Peyer's patch (tissue), 4 donors: ENCODE data around the gene PET100. TPM values are rescaled to one million over a fixed set of nuclear protein-coding genes. Genes with fewer than 3 reads are reported as not detected.

Source experiments
- DNase-seq, 3 donors: peaks; one replicate each; pipeline ENCODE4 v3.0.0-alpha.2; 2017 to 2019
- H3K27ac ChIP-seq, 4 donors: fragments of 200-600 bp; sonication (generic); one replicate each; pipeline ENCODE4 v1.5.1; 2016 to 2019
- H3K27me3 ChIP-seq, 2 donors: fragments of 200-600 bp; sonication (generic); one replicate each; pipeline ENCODE4 v1.5.1; 2019
- H3K36me3 ChIP-seq, 3 donors: fragments of 200-600 bp; sonication (generic); one replicate each; pipeline ENCODE4 v1.5.1; 2016 to 2019
- H3K4me1 ChIP-seq, 4 donors: fragments of 200-600 bp; sonication (generic); one replicate each; pipeline ENCODE4 v1.5.1; 2016 to 2019
- H3K4me3 ChIP-seq, 4 donors: fragments of 200-600 bp; sonication (generic); 1 replicate in 3 of 4; 2 replicates in 1 of 4; pipeline ENCODE4 v1.5.1; 2016 to 2019; ENCODE audit warnings: mild to moderate bottlenecking in 1 of 4
- H3K9me3 ChIP-seq, 4 donors: fragments of 200-600 bp; sonication (generic); one replicate each; pipeline ENCODE4 v1.5.1; 2016 to 2019; ENCODE audit warnings: mild to moderate bottlenecking in 1 of 4
- CTCF ChIP-seq, 6 experiments: fragments of 450-650 bp in 4 of 6; fragments of 200-600 bp in 2 of 6; sonication (generic) in 1 of 6; IDR thresholded peaks; one replicate each; pipeline ENCODE4 v1.5.1; 2017 to 2019; ENCODE audit warnings: antibody characterized with exemption in 6 of 6, mild to moderate bottlenecking in 3 of 6, moderate library complexity in 1 of 6
- POLR2A ChIP-seq, 2 donors: fragments of 450-650 bp; IDR thresholded peaks; one replicate each; pipeline ENCODE4 v1.5.1; 2017; ENCODE audit warnings: antibody characterized with exemption in 2 of 2, mild to moderate bottlenecking in 2 of 2, moderate library complexity in 2 of 2
- small RNA-seq, 2 donors: library from RNA; depleted of rRNA; stranded (forward); fragments of <200 nt; gene quantifications; one replicate each; pipeline ENCODE3, GENCODE V24; 2016
- total RNA-seq, 4 donors: library from RNA; depleted of rRNA; stranded (reverse); fragments of >200 nt; gene quantifications; one replicate each; pipeline ENCODE4 v1.1.0, GENCODE V29; 2016

PET100 gene
- total RNA-seq, 4 donors from 2014 or later: 12.6 to 102 (median 14.5) TPM

- H3K36me3 ChIP-seq: peaks cover 0 to 6% (median 0%) of the 10 kb centered on the region in 3 donors
- TF ChIP-seq POLR2A (IDR thresholded peaks at IDR 0.05) (no peak), CTCF (IDR thresholded peaks at IDR 0.05) (no peak)
- DNase-seq: no peak
- no peaks in the 10 kb centered on the region for H3K27me3 ChIP-seq
- no peak overlapping the region for H3K27ac ChIP-seq
- no peak overlapping the region for H3K4me3 ChIP-seq
- no peaks in the 10 kb centered on the region for H3K9me3 ChIP-seq
- H3K4me1 ChIP-seq: peaks cover 0 to 18% (median 2%) of the 10 kb centered on the region in 4 donors
These were observed 48.2 kb downstream of the PET100 start for GRCh38 chr19:7677669-7678311.

- Histone ChIP-seq H3K9me3 (no peaks in the 10 kb centered on the region), H3K4me3 (no peak overlapping the region), H3K36me3 (peaks cover 0 to 20% (median 0%) of the 10 kb centered on the region in 3 donors), H3K27me3 (no peaks in the 10 kb centered on the region), H3K27ac (no peak overlapping the region), H3K4me1 (peaks cover 0 to 18% (median 2%) of the 10 kb centered on the region in 4 donors)
- TF ChIP-seq CTCF (IDR thresholded peaks at IDR 0.05) (peak in 5 of 6 experiments; percentile 10 to 55 (median 40)), POLR2A (IDR thresholded peaks at IDR 0.05) (no peak)
- DNase-seq: peak in 2 of 3 donors; percentile 83 to 85
These were observed 49.6 kb downstream of the PET100 start for GRCh38 chr19:7678971-7679751.

GRCh38 chr19:7679771-7680605, 50.4 kb downstream of the PET100 start:
- peaks cover 0 to 18% (median 2%) of the 10 kb centered on the region in 4 donors for H3K4me1 ChIP-seq
- H3K27me3 ChIP-seq: no peaks in the 10 kb centered on the region
- peak overlapping the region; percentile 59 to 97 (median 94) for H3K4me3 ChIP-seq
- no peaks in the 10 kb centered on the region for H3K9me3 ChIP-seq
- no peak for DNase-seq
- H3K36me3 ChIP-seq: peaks cover 0 to 21% (median 0%) of the 10 kb centered on the region in 3 donors
- TF ChIP-seq POLR2A (IDR thresholded peaks at IDR 0.05) (no peak), CTCF (IDR thresholded peaks at IDR 0.05) (no peak)
- H3K27ac ChIP-seq: peak overlapping the region in 2 of 4 donors; percentile 83 to 95

GRCh38 chr19:7680606-7681339, 51.2 kb downstream of the PET100 start, which contains the start of gene TRAPPC5:
Gene TRAPPC5 (plus strand): TSS chr19:7680833. CDS start chr19:7682254, 1,421 bp downstream.
- Histone ChIP-seq H3K27ac (peak within 1 kb of the TSS; percentile 63 to 95 (median 86)), H3K27me3 (no peaks in the 10 kb centered on the region), H3K4me3 (peak within 1 kb of the TSS; percentile 59 to 97 (median 94)), H3K4me1 (peaks cover 0 to 18% (median 2%) of the 10 kb centered on the region in 4 donors), H3K36me3 (peaks cover 0 to 21% (median 0%) of the 10 kb centered on the region in 3 donors), H3K9me3 (no peaks in the 10 kb centered on the region)
- TF ChIP-seq CTCF (IDR thresholded peaks at IDR 0.05) (peak; percentile 97 to 99 (median 99)), POLR2A (IDR thresholded peaks at IDR 0.05) (peak in 1 of 2 donors; percentile 21)
- peak; percentile 81 to 93 (median 91) for DNase-seq

Small RNA genes lying within 50 kb of the gene (small RNA-seq; reads per million reads assigned to genes)
- gene MIR6792: 0 reads per million in 2 donors

Other genes starting within 250 kb of the PET100 start
- gene PEX11G, start 140.8 kb upstream of the PET100 start, total RNA-seq: 10 to 100 TPM in 2 of 4 donors, 1 to 10 TPM in 1, not detected in 1; 8.2 to 14.3 (median 10.3) TPM
- gene ZNF358, start 113.7 kb upstream of the PET100 start, total RNA-seq: 100 to 1,000 TPM in 2 of 4 donors, 10 to 100 TPM in 2; 77.1 to 124 (median 95.3) TPM
- gene MCOLN1, start 107.2 kb upstream of the PET100 start, total RNA-seq: 10 to 100 TPM; 18.0 to 37.1 (median 21.9) TPM
- gene PNPLA6, start 94.1 kb upstream of the PET100 start, total RNA-seq: 100 to 1,000 TPM; 181 to 296 (median 234) TPM
- 10 to 100 TPM; 24.8 to 71.7 (median 60.3) TPM for gene CAMSAP3, start 33.9 kb upstream of the PET100 start, total RNA-seq
- gene XAB2, start 248 bp upstream of the PET100 start, total RNA-seq: 10 to 100 TPM; 26.6 to 61.9 (median 33.7) TPM
- 10 to 100 TPM in 1 of 4 donors, 1 to 10 TPM in 2, not detected in 1; 2.3 to 13.4 (median 7.8) TPM for gene PCP2, start 3.9 kb downstream of the PET100 start, total RNA-seq
- 100 to 1,000 TPM; 117 to 245 (median 199) TPM for gene STXBP2, start 7.3 kb downstream of the PET100 start, total RNA-seq
- gene RETN, start 39.3 kb downstream of the PET100 start, total RNA-seq: not detected
- gene MCEMP1, start 47.3 kb downstream of the PET100 start, total RNA-seq: not detected
- gene TRAPPC5, start 51.0 kb downstream of the PET100 start, total RNA-seq: 10 to 100 TPM; 18.2 to 55.8 (median 54.0) TPM
- gene FCER2, start 72.3 kb downstream of the PET100 start, total RNA-seq: 10 to 100 TPM in 1 of 4 donors, 1 to 10 TPM in 1, not detected in 2; 2.0 to 10.7 TPM
- 1 to 10 TPM in 1 of 4 donors, not detected in 3; 1.1 TPM for gene CLEC4G, start 102.3 kb downstream of the PET100 start, total RNA-seq
- 10 to 100 TPM in 1 of 4 donors, 1 to 10 TPM in 3; 1.6 to 31.4 (median 5.2) TPM for gene CD209, start 117.7 kb downstream of the PET100 start, total RNA-seq
- not detected for gene CLEC4M, start 133.4 kb downstream of the PET100 start, total RNA-seq
- 10 to 100 TPM in 3 of 4 donors, 1 to 10 TPM in 1; 7.7 to 22.3 (median 14.9) TPM for gene EVI5L, start 200.4 kb downstream of the PET100 start, total RNA-seq
- not detected for gene PRR36, start 244.6 kb downstream of the PET100 start, total RNA-seq